GM23248 (cell line): Measurements from ENCODE around the gene GADD45GIP1.

Experiments used
- EZH2 ChIP-seq: fragments of 200-600 bp; sonication (generic); IDR thresholded peaks from 2 replicates; pipeline ENCODE4 v1.6.1; 2018; ENCODE audit warnings: antibody characterized with exemption, mild to moderate bottlenecking; ENCODE audit not compliant: insufficient read depth, poor library complexity, severe bottlenecking
- EZH2phosphoT487 ChIP-seq: fragments of 200-600 bp; sonication (generic); IDR thresholded peaks from 2 replicates; pipeline ENCODE4 v1.6.1; 2018; ENCODE audit warnings: antibody characterized with exemption, moderate library complexity, mild to moderate bottlenecking, low read depth; ENCODE audit not compliant: insufficient read depth

DNA sequence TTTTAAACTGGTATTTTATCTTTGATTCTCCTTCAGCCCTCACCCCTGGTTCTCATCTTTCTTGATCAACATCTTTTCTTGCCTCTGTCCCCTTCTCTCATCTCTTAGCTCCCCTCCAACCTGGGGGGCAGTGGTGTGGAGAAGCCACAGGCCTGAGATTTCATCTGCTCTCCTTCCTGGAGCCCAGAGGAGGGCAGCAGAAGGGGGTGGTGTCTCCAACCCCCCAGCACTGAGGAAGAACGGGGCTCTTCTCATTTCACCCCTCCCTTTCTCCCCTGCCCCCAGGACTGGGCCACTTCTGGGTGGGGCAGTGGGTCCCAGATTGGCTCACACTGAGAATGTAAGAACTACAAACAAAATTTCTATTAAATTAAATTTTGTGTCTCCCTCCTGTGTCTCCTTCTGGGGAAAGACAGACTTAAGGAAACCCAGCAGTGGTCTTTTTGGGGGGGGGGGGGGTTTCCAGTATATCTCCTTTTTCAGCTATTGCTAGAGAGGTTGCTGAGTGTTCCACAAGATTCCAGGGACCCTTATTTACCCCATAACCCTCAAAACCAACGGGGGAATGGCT is 12.8 kb downstream of the GADD45GIP1 start:
- TF ChIP-seq EZH2 (no peak), EZH2phosphoT487 (no peak)
